Panc1 (cell line): ENCODE results near the gene MAP6. TPM values are rescaled to one million over a fixed set of nuclear protein-coding genes. Genes with fewer than 3 reads are reported as not detected.

Experiments
- ATAC-seq: fragments of 200-7000 bp; cut with Tn5 transposase; 2 replicates; pipeline ENCODE4 v1.9.1; 2020; ENCODE audit warnings: mild to moderate bottlenecking, moderate library complexity
- BruUV-seq: library from RNA; stranded (reverse); fragments of 400-500 nt; replicated peaks from 2 replicates; lab custom pipeline; 2021; lab: Mats Ljungman, UMichigan
- CTCF ChIA-PET: fragments of 300-600 bp; sonication (Branson Sonifier 250); formaldehyde crosslinking; loops from one replicate; lab custom pipeline; 2022; ENCODE audit warnings: antibody characterized with exemption; lab: Charles Lee
- POLR2A ChIA-PET: fragments of 300-600 bp; sonication (Branson Sonifier 250); formaldehyde crosslinking; loops from one replicate; lab custom pipeline; 2022; ENCODE audit warnings: antibody characterized with exemption; lab: Charles Lee
- DNase-seq: peaks from one replicate; pipeline ENCODE4 v3.0.0-alpha.2; 2010; ENCODE audit warnings: low read depth, low spot score
- H3K27ac ChIP-seq: 2 replicates; pipeline ENCODE4 v1.5.1; 2011; ENCODE audit warnings: mild to moderate bottlenecking, low read length, inconsistent platforms
- H3K27me3 ChIP-seq: fragments of 200-500 bp; sonication (Bioruptor generic); 2 replicates; pipeline ENCODE4 v1.6.0; 2014; ENCODE audit warnings: low read length, inconsistent platforms; ENCODE audit not compliant: control insufficient read depth, insufficient read depth
- H3K36me3 ChIP-seq: fragments of 200-500 bp; sonication (Bioruptor generic); 2 replicates; pipeline ENCODE4 v1.5.1; 2014; ENCODE audit warnings: inconsistent platforms, mild to moderate bottlenecking, low read length, moderate library complexity; ENCODE audit not compliant: control insufficient read depth, insufficient read depth
- H3K4me1 ChIP-seq: 2 replicates; pipeline ENCODE4 v1.5.1; 2011; ENCODE audit warnings: inconsistent platforms, mild to moderate bottlenecking, low read length, moderate library complexity; ENCODE audit not compliant: control insufficient read depth, insufficient read depth
- H3K4me3 ChIP-seq, 2 experiments: 2 replicates each; pipeline ENCODE4 v1.5.1; 2011 to 2012; ENCODE audit warnings: low read depth in 2 of 2, low read length in 2 of 2, mild to moderate bottlenecking in 2 of 2, inconsistent platforms in 1 of 2, moderate library complexity in 1 of 2
- H3K9me3 ChIP-seq: fragments of 200-500 bp; sonication (Bioruptor generic); 2 replicates; pipeline ENCODE4 v1.5.1; 2014; ENCODE audit warnings: low read depth, mild to moderate bottlenecking, inconsistent platforms, low read length, moderate library complexity; ENCODE audit not compliant: control insufficient read depth, insufficient read depth
- POLR2AphosphoS5 ChIP-seq: IDR thresholded peaks from 2 replicates; pipeline ENCODE4 v1.6.1; 2012; ENCODE audit warnings: mild to moderate bottlenecking, low read depth, low read length, moderate library complexity
- SIN3A ChIP-seq: IDR thresholded peaks from 2 replicates; pipeline ENCODE4 v1.6.1; 2012; ENCODE audit warnings: low read depth, mild to moderate bottlenecking, low read length, moderate library complexity, borderline replicate concordance; ENCODE audit not compliant: insufficient read depth
- TCF7L2 ChIP-seq: IDR thresholded peaks from 2 replicates; pipeline ENCODE4 v1.6.1; 2011; ENCODE audit warnings: mild to moderate bottlenecking, low read depth, low read length, inconsistent platforms
- in situ Hi-C: cut with HindIII; loops from 2 replicates; pipeline ENCODE4 v1.10.0; 2016; ENCODE audit warnings: low sequenced_read_pairs, low pct_unique_long_range_greater_than_20kb
- intact Hi-C: fragments of 100-400 bp; cut with micrococcal nuclease; formaldehyde crosslinking; loops from one replicate; pipeline ENCODE4 v1.10.0; 2022; ENCODE audit not compliant: unreplicated experiment
- total RNA-seq: library from RNA; stranded (reverse); gene quantifications from one replicate; pipeline ENCODE4 v1.2.1, GENCODE V29; 2021; ENCODE audit not compliant: unreplicated experiment
- TF ChIP-seq, protein P1 (sequence below): fragments of 450-650 bp; IDR thresholded peaks from 2 replicates; pipeline ENCODE4 v1.5.1; 2017; ENCODE audit warnings: mild to moderate bottlenecking
- TF ChIP-seq, protein P2 (sequence below), 2 experiments: IDR thresholded peaks; 2 replicates each; pipeline ENCODE4 v1.6.1; 2011 to 2012; ENCODE audit warnings: low read depth in 2 of 2, control low read depth in 1 of 2, low read length in 1 of 2, mild to moderate bottlenecking in 1 of 2, moderate library complexity in 1 of 2; ENCODE audit not compliant: insufficient read depth in 1 of 2

The MAP6 gene
- total RNA-seq, 1 experiment from 2014 or later, result 0.21 TPM

DNA sequence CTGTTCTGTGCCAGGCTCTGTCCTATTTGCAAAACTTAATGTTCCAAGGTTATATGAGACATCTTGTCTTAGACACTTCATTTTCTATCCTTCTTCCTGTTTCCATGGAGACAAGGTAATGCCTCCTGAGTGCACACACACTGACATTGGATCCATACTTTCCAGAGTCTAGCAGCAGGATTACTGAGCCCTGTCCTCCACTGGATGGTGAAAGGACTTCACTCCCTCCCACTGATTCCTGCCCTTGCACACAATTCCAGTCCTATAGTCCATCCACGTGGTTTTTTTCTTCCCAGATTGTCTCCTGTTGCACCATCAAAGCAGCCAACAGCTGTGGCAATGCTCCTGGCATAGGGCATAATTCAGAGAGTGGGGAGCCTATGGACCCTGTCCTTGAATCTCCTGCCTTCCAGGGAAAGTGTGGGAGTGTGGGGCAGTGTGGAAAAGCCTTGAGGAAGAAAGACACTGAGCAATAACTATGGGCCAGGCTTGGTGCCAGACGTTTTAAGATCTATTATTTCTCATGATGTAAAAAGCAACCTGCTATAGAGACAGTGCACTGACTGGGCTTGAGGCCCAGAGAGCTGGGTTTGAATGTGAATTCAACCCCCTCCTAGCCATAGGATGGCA lies 75.4 kb downstream of the MAP6 start:
- POLR2A ChIA-PET, result no interaction called here

DNA sequence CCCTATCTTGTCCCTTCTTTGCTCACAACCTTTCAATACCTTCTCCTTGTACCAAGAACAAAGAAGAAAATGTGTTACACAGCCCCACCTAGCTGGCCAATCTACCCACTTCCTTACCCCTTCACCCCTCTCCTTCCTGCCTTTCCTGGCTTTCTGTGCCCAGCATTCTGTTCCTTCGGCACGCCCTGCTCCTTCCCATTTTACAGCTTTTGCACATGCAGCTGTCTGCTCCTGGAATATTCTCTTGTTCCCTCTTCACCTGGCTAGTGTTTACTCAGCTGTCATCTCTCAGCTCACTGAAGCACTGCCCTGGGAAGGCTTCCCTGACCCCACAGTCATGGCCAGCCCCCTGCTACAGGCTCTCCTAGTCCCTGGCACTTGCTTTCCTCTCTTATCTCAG lies 76.1 kb downstream of the MAP6 start:
- no peak for ATAC-seq
- no peak overlapping the region for H3K27ac ChIP-seq

More for the DNA sequence above, 75.4 kb downstream of the MAP6 start:
- H3K27ac ChIP-seq, result no peak overlapping the region
- H3K4me1 ChIP-seq, result no peaks in the 10 kb centered on the region
- TF ChIP-seq SIN3A, result no peak
- TF ChIP-seq, protein P1, sequence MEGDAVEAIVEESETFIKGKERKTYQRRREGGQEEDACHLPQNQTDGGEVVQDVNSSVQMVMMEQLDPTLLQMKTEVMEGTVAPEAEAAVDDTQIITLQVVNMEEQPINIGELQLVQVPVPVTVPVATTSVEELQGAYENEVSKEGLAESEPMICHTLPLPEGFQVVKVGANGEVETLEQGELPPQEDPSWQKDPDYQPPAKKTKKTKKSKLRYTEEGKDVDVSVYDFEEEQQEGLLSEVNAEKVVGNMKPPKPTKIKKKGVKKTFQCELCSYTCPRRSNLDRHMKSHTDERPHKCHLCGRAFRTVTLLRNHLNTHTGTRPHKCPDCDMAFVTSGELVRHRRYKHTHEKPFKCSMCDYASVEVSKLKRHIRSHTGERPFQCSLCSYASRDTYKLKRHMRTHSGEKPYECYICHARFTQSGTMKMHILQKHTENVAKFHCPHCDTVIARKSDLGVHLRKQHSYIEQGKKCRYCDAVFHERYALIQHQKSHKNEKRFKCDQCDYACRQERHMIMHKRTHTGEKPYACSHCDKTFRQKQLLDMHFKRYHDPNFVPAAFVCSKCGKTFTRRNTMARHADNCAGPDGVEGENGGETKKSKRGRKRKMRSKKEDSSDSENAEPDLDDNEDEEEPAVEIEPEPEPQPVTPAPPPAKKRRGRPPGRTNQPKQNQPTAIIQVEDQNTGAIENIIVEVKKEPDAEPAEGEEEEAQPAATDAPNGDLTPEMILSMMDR, result no peak
- TF ChIP-seq, protein P2, sequence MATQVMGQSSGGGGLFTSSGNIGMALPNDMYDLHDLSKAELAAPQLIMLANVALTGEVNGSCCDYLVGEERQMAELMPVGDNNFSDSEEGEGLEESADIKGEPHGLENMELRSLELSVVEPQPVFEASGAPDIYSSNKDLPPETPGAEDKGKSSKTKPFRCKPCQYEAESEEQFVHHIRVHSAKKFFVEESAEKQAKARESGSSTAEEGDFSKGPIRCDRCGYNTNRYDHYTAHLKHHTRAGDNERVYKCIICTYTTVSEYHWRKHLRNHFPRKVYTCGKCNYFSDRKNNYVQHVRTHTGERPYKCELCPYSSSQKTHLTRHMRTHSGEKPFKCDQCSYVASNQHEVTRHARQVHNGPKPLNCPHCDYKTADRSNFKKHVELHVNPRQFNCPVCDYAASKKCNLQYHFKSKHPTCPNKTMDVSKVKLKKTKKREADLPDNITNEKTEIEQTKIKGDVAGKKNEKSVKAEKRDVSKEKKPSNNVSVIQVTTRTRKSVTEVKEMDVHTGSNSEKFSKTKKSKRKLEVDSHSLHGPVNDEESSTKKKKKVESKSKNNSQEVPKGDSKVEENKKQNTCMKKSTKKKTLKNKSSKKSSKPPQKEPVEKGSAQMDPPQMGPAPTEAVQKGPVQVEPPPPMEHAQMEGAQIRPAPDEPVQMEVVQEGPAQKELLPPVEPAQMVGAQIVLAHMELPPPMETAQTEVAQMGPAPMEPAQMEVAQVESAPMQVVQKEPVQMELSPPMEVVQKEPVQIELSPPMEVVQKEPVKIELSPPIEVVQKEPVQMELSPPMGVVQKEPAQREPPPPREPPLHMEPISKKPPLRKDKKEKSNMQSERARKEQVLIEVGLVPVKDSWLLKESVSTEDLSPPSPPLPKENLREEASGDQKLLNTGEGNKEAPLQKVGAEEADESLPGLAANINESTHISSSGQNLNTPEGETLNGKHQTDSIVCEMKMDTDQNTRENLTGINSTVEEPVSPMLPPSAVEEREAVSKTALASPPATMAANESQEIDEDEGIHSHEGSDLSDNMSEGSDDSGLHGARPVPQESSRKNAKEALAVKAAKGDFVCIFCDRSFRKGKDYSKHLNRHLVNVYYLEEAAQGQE (IDR thresholded peaks at IDR 0.05; ENCODE audit: insufficient read depth in 1 of 2, low read depth in 2 of 2, low read length in 1 of 2), result no peak
- no peak for TF ChIP-seq TCF7L2
- no peak for TF ChIP-seq POLR2AphosphoS5
- H3K27me3 ChIP-seq, result peaks cover 6% of the 10 kb centered on the region; the same call in 1 of the 2 replicates
- intact Hi-C loops, result no loop called here
- ATAC-seq (no peak), DNase-seq (no peak)
- CTCF ChIA-PET, result no interaction called here
- H3K4me3 ChIP-seq, result no peak overlapping the region
- H3K36me3 ChIP-seq, result no peaks in the 10 kb centered on the region
- BruUV-seq, result no TSS peak
- in situ Hi-C loops, result no loop called here
- H3K9me3 ChIP-seq, result no peaks in the 10 kb centered on the region

More for the DNA sequence above, 76.1 kb downstream of the MAP6 start:
- no peak for DNase-seq
- no peak for TF ChIP-seq SIN3A
- no peak for TF ChIP-seq TCF7L2
- TF ChIP-seq, protein P1, result no peak
- TF ChIP-seq, protein P2 (IDR thresholded peaks at IDR 0.05; ENCODE audit: insufficient read depth in 1 of 2, low read depth in 2 of 2, low read length in 1 of 2), result no peak
- no peak for TF ChIP-seq POLR2AphosphoS5
- ChIA-PET POLR2A (no interaction called here), CTCF (no interaction called here)
- intact Hi-C loops (no loop called here), in situ Hi-C loops (no loop called here)
- no TSS peak for BruUV-seq
- no peaks in the 10 kb centered on the region for H3K36me3 ChIP-seq
- H3K4me3 ChIP-seq, result no peak overlapping the region
- no peaks in the 10 kb centered on the region for H3K4me1 ChIP-seq
- H3K27me3 ChIP-seq, result peaks cover 6% of the 10 kb centered on the region; the same call in 1 of the 2 replicates
- H3K9me3 ChIP-seq, result no peaks in the 10 kb centered on the region
